Kidney (tissue), 14 donors: Measurements from ENCODE around the gene PARPBP. TPM values are rescaled to one million over a fixed set of nuclear protein-coding genes. Genes with fewer than 3 reads are reported as not detected.

Experiments
- DNase-seq, 5 donors: peaks; one replicate each; pipeline ENCODE4 v3.0.0-alpha.2; 2013 to 2020
- FAIRE-seq: peaks from 2 replicates; lab custom pipeline; 2012; peaks lifted over from hg19 to GRCh38; lab: Jason Lieb, UNC
- H3K27ac ChIP-seq, 2 donors: one replicate each; pipeline ENCODE4 v1.7.0; 2013; ENCODE audit warnings: low read depth in 2 of 2, low read length in 2 of 2, inconsistent platforms in 1 of 2
- H3K27me3 ChIP-seq: one replicate; pipeline ENCODE4 v1.7.1; 2013; ENCODE audit warnings: low read length, inconsistent platforms; ENCODE audit not compliant: control insufficient read depth, insufficient read depth
- H3K36me3 ChIP-seq, 3 donors: one replicate each; pipeline versions ENCODE4 v1.7.0 to v1.7.1; 2013; ENCODE audit warnings: low read length in 3 of 3, control low read depth in 1 of 3, inconsistent platforms in 1 of 3; ENCODE audit not compliant: insufficient read depth in 3 of 3, control insufficient read depth in 2 of 3
- H3K4me1 ChIP-seq, 3 donors: one replicate each; pipeline versions ENCODE4 v1.7.0 to v1.7.1; 2013; ENCODE audit warnings: low read length in 3 of 3, inconsistent platforms in 1 of 3, low read depth in 1 of 3; ENCODE audit not compliant: control insufficient read depth in 2 of 3, insufficient read depth in 2 of 3
- H3K4me3 ChIP-seq, 3 donors: one replicate each; pipeline versions ENCODE4 v1.7.0 to v1.8.1; 2013; ENCODE audit warnings: low read length in 3 of 3, control low read depth in 1 of 3, inconsistent platforms in 1 of 3
- H3K9ac ChIP-seq, 3 donors: one replicate each; pipeline versions ENCODE4 v1.7.0 to v1.7.1; 2013; ENCODE audit warnings: low read length in 3 of 3, control low read depth in 1 of 3, inconsistent platforms in 1 of 3
- H3K9me3 ChIP-seq, 3 donors: one replicate each; pipeline versions ENCODE4 v1.7.0 to v1.7.1; 2013; ENCODE audit warnings: low read length in 3 of 3, control low read depth in 1 of 3, inconsistent platforms in 1 of 3; ENCODE audit not compliant: control insufficient read depth in 2 of 3, insufficient read depth in 1 of 3
- CTCF ChIP-seq: IDR thresholded peaks from 3 replicates; pipeline ENCODE4 v1.5.1; 2012; ENCODE audit warnings: mild to moderate bottlenecking, moderate library complexity, borderline replicate concordance; ENCODE audit not compliant: insufficient read depth; ENCODE audit errors: extremely low read depth
- intact Hi-C: fragments of 100-400 bp; cut with DNase I; formaldehyde crosslinking; loops from one replicate; pipeline ENCODE4 v1.11.1; 2022
- polyA plus RNA-seq: library from polyadenylated mRNA; stranded (reverse); fragments of 350-450 nt; fragmentation: Illumina TruSeq; extraction: RNeasy Lipid Tissue Mini Kit (QIAGEN cat#74804); gene quantifications from one replicate; pipeline ENCODE4 v1.2.3, GENCODE V29; 2014; ENCODE audit warnings: low read depth, low replicate concordance; ENCODE audit not compliant: insufficient read depth
- total RNA-seq: library from RNA; stranded (reverse); fragmentation: NEBNext Ultra II Directional; extraction: Animal tissue kit (Norgen Biotek cat#: 25700); gene quantifications from one replicate; pipeline ENCODE4 v1.2.1, GENCODE V29; 2021
- donor health status: control.
- donor health status: control.
- donor health status: control.
- donor health status: control.
- donor health status: control.
- donor health status: DM: yes; HTN: yes; CAD: no.
- donor health status: Normal renal cell carcinoma (clear cell type).

Gene PARPBP
- total and polyA plus RNA-seq, 2 donors from 2014 or later: 1.1 to 2.8 TPM

DNA sequence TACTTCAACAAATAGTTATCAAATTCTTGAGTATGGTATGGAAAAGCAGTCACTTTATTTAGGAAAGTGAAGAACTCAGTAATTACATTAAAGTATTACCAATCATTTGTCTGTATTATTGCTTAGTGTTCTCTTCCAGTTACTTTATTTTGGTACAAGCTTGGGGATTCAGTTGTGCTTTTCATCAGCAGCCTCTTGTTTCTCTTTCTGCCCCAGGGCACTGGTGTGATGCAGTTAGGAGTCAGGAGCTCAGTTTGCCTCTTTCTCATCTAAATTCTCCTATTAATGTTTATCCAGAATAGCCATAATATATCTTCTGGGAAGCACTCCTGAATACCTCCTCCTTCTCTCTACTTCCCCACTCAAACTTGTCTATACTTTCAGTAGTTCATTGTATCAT lies 52.0 kb downstream of the PARPBP start:
- no peak for TF ChIP-seq CTCF
- Histone ChIP-seq H3K36me3 (no peaks in the 10 kb centered on the region), H3K27me3 (no peaks in the 10 kb centered on the region), H3K4me3 (no peak overlapping the region), H3K9ac (no peak overlapping the region), H3K9me3 (no peaks in the 10 kb centered on the region), H3K4me1 (no peaks in the 10 kb centered on the region), H3K27ac (no peak overlapping the region)
- DNase-seq: no peak
- no peak for FAIRE-seq
- intact Hi-C loops: no loop called here

- no peaks in the 10 kb centered on the region for H3K36me3 ChIP-seq
- no peak overlapping the region for H3K4me3 ChIP-seq
- H3K27me3 ChIP-seq: no peaks in the 10 kb centered on the region
- no peaks in the 10 kb centered on the region for H3K9me3 ChIP-seq
- DNase-seq: peak in 1 of 5 donors; percentile 1
- TF ChIP-seq CTCF: no peak
- H3K9ac ChIP-seq: no peak overlapping the region
- intact Hi-C loops: no loop called here
- FAIRE-seq: no peak
- no peaks in the 10 kb centered on the region for H3K4me1 ChIP-seq
- H3K27ac ChIP-seq: no peak overlapping the region
Measured at GRCh38 chr12:102172436-102172835, 52.5 kb downstream of the PARPBP start.

GRCh38 chr12:102174117-102174516 lies 54.1 kb downstream of the PARPBP start:
- intact Hi-C loops: no loop called here
- TF ChIP-seq CTCF: no peak
- Histone ChIP-seq H3K9ac (no peak overlapping the region), H3K27me3 (no peaks in the 10 kb centered on the region), H3K4me1 (no peaks in the 10 kb centered on the region), H3K9me3 (no peaks in the 10 kb centered on the region), H3K4me3 (no peak overlapping the region), H3K27ac (no peak overlapping the region), H3K36me3 (no peaks in the 10 kb centered on the region)
- DNase-seq: no peak
- no peak for FAIRE-seq

DNA sequence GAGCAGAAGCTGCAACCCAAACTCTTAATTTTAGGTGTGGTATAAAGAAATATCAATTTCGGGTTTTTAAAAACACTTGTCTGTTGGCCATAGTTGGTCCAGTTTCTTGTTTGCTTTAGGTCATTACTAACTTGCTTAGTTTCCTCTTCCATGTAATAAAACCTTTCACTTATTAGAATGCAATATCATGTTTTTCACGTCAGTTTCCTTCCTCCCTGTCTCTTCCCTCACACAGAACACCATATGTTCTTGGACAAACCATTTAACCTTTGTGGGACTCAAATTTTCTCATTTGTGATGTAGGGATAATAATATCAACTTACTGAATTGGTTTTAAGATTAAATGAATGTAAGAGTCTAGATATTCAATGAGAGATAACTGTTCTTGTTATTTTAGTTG lies 54.8 kb downstream of the PARPBP start:
- Histone ChIP-seq H3K27ac (no peak overlapping the region), H3K4me1 (no peaks in the 10 kb centered on the region), H3K36me3 (no peaks in the 10 kb centered on the region), H3K9ac (no peak overlapping the region), H3K4me3 (no peak overlapping the region), H3K9me3 (no peaks in the 10 kb centered on the region), H3K27me3 (no peaks in the 10 kb centered on the region)
- intact Hi-C loops: no loop called here
- TF ChIP-seq CTCF: no peak
- FAIRE-seq: no peak
- no peak for DNase-seq
